Raji (cell line): ENCODE measurements around the gene CLASRP.

Experiments used
- POLR2A ChIP-seq: IDR thresholded peaks from 2 replicates; pipeline ENCODE4 v1.6.1; 2011; ENCODE audit warnings: low read depth, low read length, control low read depth; ENCODE audit not compliant: insufficient read depth

The CLASRP gene

DNA sequence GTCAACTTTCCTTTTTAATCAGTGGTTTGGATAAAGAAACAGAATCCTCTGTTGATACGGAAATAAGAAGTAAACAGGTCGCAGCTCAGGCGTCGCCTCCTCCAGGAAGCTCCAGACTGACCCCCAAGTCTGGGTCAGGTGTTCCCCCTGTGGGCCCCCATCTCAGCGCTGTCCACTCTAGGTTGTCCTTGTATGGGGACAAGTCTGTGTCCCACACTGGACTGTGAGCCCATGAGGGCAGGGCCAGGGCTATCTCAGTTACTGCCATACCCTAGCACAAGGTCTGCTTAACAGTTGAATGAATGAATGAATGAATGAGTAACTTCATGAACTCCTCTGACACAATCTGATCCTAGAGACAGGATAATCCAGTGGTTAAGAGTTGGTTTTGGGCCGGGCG lies 7.5 kb downstream of the CLASRP start:
- TF ChIP-seq POLR2A, result no peak

GRCh38 chr19:45047188-45047797 lies 8.4 kb downstream of the CLASRP start:
- no peak for TF ChIP-seq POLR2A

GRCh38 chr19:45049073-45049736 lies 10.4 kb downstream of the CLASRP start:
- no peak for TF ChIP-seq POLR2A

DNA sequence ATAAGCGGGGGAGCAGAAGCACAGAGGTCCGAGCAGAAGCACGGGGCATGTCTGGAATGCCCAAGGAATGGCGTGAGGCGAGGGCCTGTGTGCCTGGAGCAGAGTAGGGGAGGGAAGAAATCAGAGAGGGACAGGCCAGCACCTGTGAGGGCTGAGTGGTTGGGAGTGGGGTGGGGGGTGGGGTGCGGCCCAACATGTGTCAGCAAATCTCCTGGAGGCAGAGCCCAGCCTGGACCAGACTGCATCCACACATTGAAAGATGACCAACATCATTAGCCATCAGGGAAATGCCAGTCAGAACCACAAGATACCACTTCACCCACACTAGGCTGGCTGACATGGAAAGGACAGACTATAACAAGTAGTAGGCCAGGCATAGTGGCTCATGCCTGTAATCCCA lies 11.2 kb downstream of the CLASRP start:
- TF ChIP-seq POLR2A, result no peak

DNA sequence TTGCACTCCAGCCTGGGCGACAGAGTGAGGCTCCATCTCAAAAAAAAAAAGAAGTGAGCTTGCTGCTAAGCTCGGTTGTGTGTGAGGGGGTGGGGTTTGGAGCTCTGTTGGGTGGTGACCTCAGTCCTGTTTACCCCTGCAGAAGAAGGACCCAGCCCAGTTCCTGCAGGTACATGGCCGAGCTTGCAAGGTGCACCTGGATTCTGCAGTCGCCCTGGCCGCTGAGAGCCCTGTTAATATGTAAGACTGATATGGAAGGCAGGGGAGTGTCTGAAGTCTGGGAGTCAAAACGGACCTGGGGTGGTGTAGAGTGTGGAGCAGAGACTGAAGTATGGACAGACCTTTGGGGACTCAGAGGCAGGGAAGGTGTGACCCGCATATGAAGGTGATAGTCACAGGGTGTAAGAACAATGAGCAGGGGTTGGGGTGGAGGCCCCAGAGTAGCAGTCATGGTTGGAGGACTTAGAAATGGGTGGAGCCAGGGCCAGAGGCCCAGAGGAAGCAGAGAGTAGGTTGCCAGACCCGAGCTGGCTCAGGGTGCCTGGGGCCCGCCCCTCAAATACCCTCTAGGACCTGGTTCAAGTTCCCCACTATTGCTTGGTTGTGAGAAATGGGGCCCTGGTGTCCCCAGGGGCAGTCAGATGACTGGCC lies 13.2 kb downstream of the CLASRP start:
- no peak for TF ChIP-seq POLR2A

- TF ChIP-seq POLR2A, result no peak
These were observed 18.0 kb downstream of the CLASRP start for GRCh38 chr19:45056831-45057230.

DNA sequence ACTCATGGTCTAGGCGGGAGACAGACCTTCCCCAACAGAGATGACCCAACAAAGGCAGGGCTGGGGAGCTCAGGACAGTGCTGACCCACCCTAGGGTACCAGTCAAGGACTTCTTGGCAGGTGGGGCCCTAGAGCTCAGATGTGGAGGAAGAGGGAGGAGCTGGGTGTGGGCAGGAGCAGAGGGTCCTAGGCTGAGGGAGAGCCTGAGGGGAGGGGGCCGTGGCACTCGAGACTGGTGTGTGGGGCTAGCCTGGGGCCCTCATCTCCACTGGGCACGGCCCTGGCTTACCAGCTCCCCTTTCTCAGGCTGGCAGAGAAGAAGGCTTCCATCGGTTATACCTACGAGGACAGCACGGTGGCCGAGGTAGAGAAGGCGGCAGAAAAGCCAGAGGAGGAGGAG lies 18.6 kb downstream of the CLASRP start:
- TF ChIP-seq POLR2A, result no peak

DNA sequence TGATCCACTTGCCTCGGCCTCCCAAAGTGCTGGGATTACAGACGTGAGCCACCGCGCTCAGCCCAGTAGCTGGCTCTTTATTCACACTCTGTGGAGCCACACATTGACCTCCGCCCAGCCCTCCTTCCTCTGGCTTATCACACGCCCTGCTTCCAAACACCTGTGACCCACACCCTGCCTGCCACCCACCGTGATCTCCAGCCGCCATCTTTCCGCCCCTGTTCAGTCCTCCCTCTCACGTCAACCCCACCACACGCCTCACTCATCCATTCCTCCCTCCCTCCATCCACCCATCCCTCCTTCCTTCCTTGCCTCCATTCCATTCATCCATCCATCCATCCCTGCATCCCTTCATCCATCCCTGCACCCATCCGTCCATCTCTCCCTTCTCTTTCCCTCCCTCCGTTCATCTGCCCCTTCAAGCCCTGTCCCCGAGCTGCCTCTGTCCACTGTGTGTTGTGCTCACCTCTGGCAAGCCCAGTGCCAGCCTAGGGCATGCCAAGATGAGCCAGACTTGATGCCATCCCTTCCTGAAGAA lies 19.8 kb downstream of the CLASRP start:
- TF ChIP-seq POLR2A, result no peak

GRCh38 chr19:45059258-45059965 lies 20.6 kb downstream of the CLASRP start:
- TF ChIP-seq POLR2A, result no peak

GRCh38 chr19:45061965-45062364 lies 23.1 kb downstream of the CLASRP start:
- no peak for TF ChIP-seq POLR2A

DNA sequence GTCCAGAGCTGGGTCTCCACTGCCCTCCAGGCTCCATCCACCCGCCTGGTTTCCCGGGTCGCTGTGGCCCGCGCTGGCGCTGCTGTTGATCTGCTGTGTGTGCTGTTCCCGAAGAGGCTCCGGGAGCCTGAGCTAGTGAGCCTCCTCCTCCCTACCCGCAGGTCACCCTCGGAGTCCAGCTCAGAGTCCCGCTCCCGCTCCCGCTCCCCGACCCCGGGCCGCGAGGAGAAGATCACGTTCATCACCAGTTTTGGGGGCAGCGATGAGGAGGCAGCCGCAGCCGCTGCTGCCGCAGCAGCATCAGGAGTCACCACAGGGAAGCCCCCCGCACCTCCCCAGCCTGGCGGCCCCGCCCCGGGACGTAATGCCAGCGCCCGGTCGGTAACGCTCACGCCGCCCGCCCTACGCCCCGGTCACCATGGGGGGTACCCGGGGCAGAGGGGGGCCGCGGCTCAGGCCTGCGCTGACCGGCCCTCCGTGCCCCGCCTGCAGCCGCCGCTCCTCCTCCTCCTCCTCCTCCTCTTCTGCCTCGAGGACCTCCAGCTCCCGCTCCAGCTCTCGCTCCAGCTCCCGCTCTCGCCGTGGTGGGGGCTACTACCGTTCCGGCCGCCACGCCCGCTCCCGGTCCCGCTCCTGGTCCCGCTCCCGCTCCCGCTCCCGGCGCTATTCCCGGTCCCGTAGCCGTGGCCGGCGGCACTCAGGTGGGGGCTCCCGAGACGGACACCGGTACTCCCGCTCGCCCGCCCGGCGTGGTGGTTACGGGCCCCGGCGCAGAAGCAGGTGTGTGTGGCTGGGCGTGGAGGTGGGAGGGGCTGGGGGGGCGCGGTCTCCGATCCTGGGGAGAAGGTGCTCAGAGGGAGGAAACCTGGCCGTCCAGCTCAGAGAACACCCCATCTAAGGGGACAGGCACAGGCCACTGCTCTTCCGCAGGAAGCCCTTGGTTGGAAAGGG lies 25.3 kb downstream of the CLASRP start:
- TF ChIP-seq POLR2A, result no peak

- no peak for TF ChIP-seq POLR2A
These were observed 28.2 kb downstream of the CLASRP start for GRCh38 chr19:45066921-45067661.

GRCh38 chr19:45068041-45068440 lies 29.2 kb downstream of the CLASRP start:
- no peak for TF ChIP-seq POLR2A

DNA sequence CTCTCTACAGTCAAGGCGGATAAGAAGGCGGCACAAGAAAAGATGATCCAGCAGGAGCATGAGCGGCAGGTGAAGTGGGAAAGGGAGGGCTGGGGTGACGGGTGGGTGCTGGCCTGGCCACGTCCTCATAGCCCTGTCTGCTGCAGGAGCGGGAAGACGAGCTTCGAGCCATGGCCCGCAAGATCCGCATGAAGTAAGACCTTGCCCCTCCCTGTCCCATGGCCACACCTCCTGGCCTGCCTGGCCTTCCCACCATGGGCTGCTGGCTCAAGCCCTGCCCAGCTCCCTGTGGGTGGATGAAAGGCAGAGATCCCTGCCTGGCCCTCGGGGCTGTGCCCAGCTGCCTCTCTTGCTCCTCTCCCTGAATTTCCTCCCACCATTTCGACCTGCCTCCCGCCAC lies 30.2 kb downstream of the CLASRP start:
- no peak for TF ChIP-seq POLR2A
